HepG2 (cell line): Measurements from ENCODE around the gene TXNRD2. TPM values are rescaled to one million over a fixed set of nuclear protein-coding genes. Genes with fewer than 3 reads are reported as not detected.
A peak's percentile ranks its signal among the peaks of the same experiment; 100 is the strongest.

Experiments used
- AKNA ChIP-seq: sonication (generic); formaldehyde crosslinking; IDR thresholded peaks from 2 replicates; pipeline ENCODE4 v1.4.0; 2020; ENCODE audit warnings: missing genetic modification reagents, borderline replicate concordance
- CTCF ChIP-seq: sonication (generic); formaldehyde crosslinking; IDR thresholded peaks from 2 replicates; pipeline ENCODE4 v1.5.0; 2020; ENCODE audit warnings: mild to moderate bottlenecking, missing genetic modification reagents, moderate library complexity
- HDAC6 ChIP-seq: fragments of 200-600 bp; sonication (generic); IDR thresholded peaks from 2 replicates; pipeline ENCODE4 v1.7.0; 2017; ENCODE audit warnings: mild to moderate bottlenecking, antibody characterized with exemption, low read length, low read depth
- ISX ChIP-seq: sonication (generic); formaldehyde crosslinking; conservative IDR thresholded peaks from 2 replicates; pipeline ENCODE4 v1.5.0; 2020; ENCODE audit warnings: missing genetic modification reagents
- KLF15 ChIP-seq: sonication (generic); formaldehyde crosslinking; IDR thresholded peaks from 2 replicates; pipeline ENCODE4 v1.8.1; 2023; ENCODE audit warnings: borderline replicate concordance, mild to moderate bottlenecking, inconsistent platforms, missing genetic modification reagents, mixed read lengths
- MLLT10 ChIP-seq: sonication (generic); formaldehyde crosslinking; IDR thresholded peaks from 2 replicates; pipeline ENCODE4 v1.4.0; 2020; ENCODE audit warnings: missing genetic modification reagents
- NKX3-1 ChIP-seq: sonication (generic); formaldehyde crosslinking; IDR thresholded peaks from 2 replicates; pipeline ENCODE4 v1.5.0; 2020; ENCODE audit warnings: missing genetic modification reagents
- TFE3 ChIP-seq: IDR thresholded peaks from 2 replicates; pipeline ENCODE4 v1.6.1; 2016
- TMF1 ChIP-seq: sonication (generic); formaldehyde crosslinking; IDR thresholded peaks from 2 replicates; pipeline ENCODE4 v1.8.1; 2022; ENCODE audit warnings: low read depth, missing genetic modification reagents
- ZNF121 ChIP-seq: sonication (generic); formaldehyde crosslinking; IDR thresholded peaks from 2 replicates; pipeline ENCODE4 v1.5.0; 2020; ENCODE audit warnings: mild to moderate bottlenecking, missing genetic modification reagents
- ZNF317 ChIP-seq: sonication (generic); formaldehyde crosslinking; IDR thresholded peaks from 2 replicates; pipeline ENCODE4 v1.5.0; 2020; ENCODE audit warnings: mild to moderate bottlenecking, missing genetic modification reagents
- ZNF598 ChIP-seq: sonication (generic); formaldehyde crosslinking; IDR thresholded peaks from 2 replicates; pipeline ENCODE4 v1.5.1; 2020; ENCODE audit warnings: mild to moderate bottlenecking, missing genetic modification reagents, borderline replicate concordance
- ZNF891 ChIP-seq: sonication (generic); formaldehyde crosslinking; IDR thresholded peaks from 2 replicates; pipeline ENCODE4 v1.5.0; 2020; ENCODE audit warnings: mild to moderate bottlenecking, missing genetic modification reagents
- polyA plus RNA-seq, 8 experiments: library from polyadenylated mRNA; depleted of rRNA in 3 of 8; stranded (reverse) in 7 of 8; unstranded in 1 of 8; fragments of >200 nt; fragmentation: Illumina TruSeq in 4 of 8; extraction: Trizol in 4 of 8; gene quantifications; 2 replicates each; pipeline versions ENCODE4 v1.2.1 to v1.2.3, GENCODE V29; 2011 to 2016; ENCODE audit warnings: low read depth in 4 of 8, missing spikeins in 1 of 8, mixed read lengths in 1 of 8; ENCODE audit not compliant: insufficient read depth in 1 of 8
- total RNA-seq, 5 experiments: library from RNA; depleted of rRNA; stranded (reverse); fragments of >200 nt; fragmentation: Illumina TruSeq; extraction: Trizol; gene quantifications; 2 replicates each; pipeline ENCODE4 v1.2.3, GENCODE V29; 2016; ENCODE audit warnings: low read depth in 1 of 5
- TF ChIP-seq, protein P1 (sequence below): sonication (generic); formaldehyde crosslinking; IDR thresholded peaks from 2 replicates; pipeline ENCODE4 v1.4.0; 2020; ENCODE audit warnings: missing genetic modification reagents, mild to moderate bottlenecking, borderline replicate concordance
- TF ChIP-seq, protein P2 (sequence below): IDR thresholded peaks from 2 replicates; pipeline ENCODE4 v1.6.1; 2016; ENCODE audit warnings: missing compliant biosample characterization, missing genetic modification reagents, borderline replicate concordance

TXNRD2 gene
- total and polyA plus RNA-seq, 2 of the 13 experiments (the other 11 are each of a cell fraction or from before 2014, with no cell fraction given): 17.5 to 18.6 TPM

GRCh38 chr22:19940536-19941364, 868 bp downstream of the TXNRD2 start (continued):
- TF ChIP-seq, protein P1, sequence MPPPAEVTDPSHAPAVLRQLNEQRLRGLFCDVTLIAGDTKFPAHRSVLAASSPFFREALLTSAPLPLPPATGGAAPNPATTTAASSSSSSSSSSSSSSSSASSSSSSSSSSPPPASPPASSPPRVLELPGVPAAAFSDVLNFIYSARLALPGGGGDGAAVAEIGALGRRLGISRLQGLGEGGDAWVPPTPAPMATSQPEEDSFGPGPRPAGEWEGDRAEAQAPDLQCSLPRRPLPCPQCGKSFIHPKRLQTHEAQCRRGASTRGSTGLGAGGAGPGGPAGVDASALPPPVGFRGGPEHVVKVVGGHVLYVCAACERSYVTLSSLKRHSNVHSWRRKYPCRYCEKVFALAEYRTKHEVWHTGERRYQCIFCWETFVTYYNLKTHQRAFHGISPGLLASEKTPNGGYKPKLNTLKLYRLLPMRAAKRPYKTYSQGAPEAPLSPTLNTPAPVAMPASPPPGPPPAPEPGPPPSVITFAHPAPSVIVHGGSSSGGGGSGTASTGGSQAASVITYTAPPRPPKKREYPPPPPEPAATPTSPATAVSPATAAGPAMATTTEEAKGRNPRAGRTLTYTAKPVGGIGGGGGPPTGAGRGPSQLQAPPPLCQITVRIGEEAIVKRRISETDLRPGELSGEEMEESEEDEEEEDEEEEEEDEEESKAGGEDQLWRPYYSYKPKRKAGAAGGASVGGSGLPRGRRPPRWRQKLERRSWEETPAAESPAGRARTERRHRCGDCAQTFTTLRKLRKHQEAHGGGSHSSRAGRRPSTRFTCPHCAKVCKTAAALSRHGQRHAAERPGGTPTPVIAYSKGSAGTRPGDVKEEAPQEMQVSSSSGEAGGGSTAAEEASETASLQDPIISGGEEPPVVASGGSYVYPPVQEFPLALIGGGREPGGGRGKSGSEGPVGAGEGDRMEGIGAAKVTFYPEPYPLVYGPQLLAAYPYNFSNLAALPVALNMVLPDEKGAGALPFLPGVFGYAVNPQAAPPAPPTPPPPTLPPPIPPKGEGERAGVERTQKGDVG: 0 out of 2 replicates have a peak, but pooled peaks have one; percentile 35
- 0 out of 2 replicates have a peak, but pooled peaks have one; percentile 20 for TF ChIP-seq ZNF317
- no peak for TF ChIP-seq MLLT10 (CRISPR knock-in tag)
- TF ChIP-seq ZNF121: peak; percentile 85
- TF ChIP-seq TMF1 (CRISPR knock-in tag): no peak
- TF ChIP-seq ISX: no peak
- TF ChIP-seq ZNF891 (CRISPR knock-in tag): no peak
- no peak for TF ChIP-seq AKNA (CRISPR knock-in tag)
- no peak for TF ChIP-seq NKX3-1 (CRISPR knock-in tag)
- TF ChIP-seq HDAC6: no peak
- TF ChIP-seq, protein P2, sequence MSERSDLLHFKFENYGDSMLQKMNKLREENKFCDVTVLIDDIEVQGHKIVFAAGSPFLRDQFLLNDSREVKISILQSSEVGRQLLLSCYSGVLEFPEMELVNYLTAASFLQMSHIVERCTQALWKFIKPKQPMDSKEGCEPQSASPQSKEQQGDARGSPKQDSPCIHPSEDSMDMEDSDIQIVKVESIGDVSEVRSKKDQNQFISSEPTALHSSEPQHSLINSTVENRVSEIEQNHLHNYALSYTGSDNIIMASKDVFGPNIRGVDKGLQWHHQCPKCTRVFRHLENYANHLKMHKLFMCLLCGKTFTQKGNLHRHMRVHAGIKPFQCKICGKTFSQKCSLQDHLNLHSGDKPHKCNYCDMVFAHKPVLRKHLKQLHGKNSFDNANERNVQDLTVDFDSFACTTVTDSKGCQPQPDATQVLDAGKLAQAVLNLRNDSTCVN (CRISPR knock-in tag): no peak
- no peak for TF ChIP-seq ZNF598 (CRISPR knock-in tag)
- 0 out of 2 replicates have a peak, but pooled peaks have one; percentile 23 for TF ChIP-seq TFE3 (CRISPR knock-in tag)
- TF ChIP-seq CTCF (CRISPR knock-in tag): 0 out of 2 replicates have a peak, but pooled peaks have one; percentile 11
- TF ChIP-seq KLF15 (CRISPR knock-in tag): no peak
